ENCODE results near the gene CLCN1. TPM values are rescaled to one million over a fixed set of nuclear protein-coding genes. Genes with fewer than 3 reads are reported as not detected.

CLCN1 gene
- total and polyA plus RNA-seq, 2 of the 4 experiments (the other 2 are of a cell fraction) = not detected

GRCh38 chr7:143354965-143355364 is 39.1 kb downstream of the CLCN1 start:
- Histone ChIP-seq H3K4me2 (ENCODE audit: low read depth, low read length) (no peak overlapping the region), H4K8ac (ENCODE audit: low read depth in 2 of 2, low read length in 2 of 2) (no peak overlapping the region), H3K9me1 (ENCODE audit: insufficient read depth, low read length) (no peaks in the 10 kb centered on the region; the same call in 1 of the 2 replicates), H2AK9ac (replicated peaks; ENCODE audit: low read depth, low read length, poor library complexity) (no peak overlapping the region), H3K27me3 (ENCODE audit: control insufficient read depth, insufficient read depth, low read length) (peaks cover 20% of the 10 kb centered on the region), H3K18ac (ENCODE audit: low read depth, low read length) (no peak overlapping the region), H3K4ac (ENCODE audit: low read depth, low read length) (no peak overlapping the region), H3K4me3 (ENCODE audit: insufficient read depth, low read depth, low read length) (no peak overlapping the region), H3K79me1 (ENCODE audit: low read depth in 1 of 2, low read length in 2 of 2) (no peaks in the 10 kb centered on the region), H3K36me3 (ENCODE audit: control insufficient read depth, insufficient read depth, low read length) (peaks cover 2% of the 10 kb centered on the region; the same call in 1 of the 2 replicates), H4K91ac (ENCODE audit: insufficient read depth, low read depth, low read length) (no peak overlapping the region), H2BK120ac (ENCODE audit: low read depth, low read length) (no peak overlapping the region), H2BK15ac (ENCODE audit: low read depth, low read length) (no peak overlapping the region), H2AK5ac (ENCODE audit: low read depth, low read length) (no peak overlapping the region), H4K20me1 (ENCODE audit: insufficient read depth, low read length) (no peaks in the 10 kb centered on the region), H3K9me3 (ENCODE audit: control insufficient read depth, insufficient read depth, low read length) (no peaks in the 10 kb centered on the region), H2BK20ac (ENCODE audit: low read depth, low read length) (no peak overlapping the region), H4K5ac (ENCODE audit: low read depth, low read length) (no peak overlapping the region), H3K14ac (replicated peaks; ENCODE audit: low read depth, low read length) (no peak overlapping the region), H3K9ac (ENCODE audit: low read depth, low read length) (no peak overlapping the region), H2AFZ (replicated peaks; ENCODE audit: low read length, poor library complexity) (no peak overlapping the region), H3K4me1 (ENCODE audit: control insufficient read depth, insufficient read depth, low read length) (no peaks in the 10 kb centered on the region), H3K27ac (ENCODE audit: insufficient read depth, low read length) (no peak overlapping the region), H2BK5ac (ENCODE audit: low read depth, low read length, poor library complexity, severe bottlenecking) (no peak overlapping the region), H3K56ac (ENCODE audit: extremely low read depth, insufficient read depth, low read length) (no peak overlapping the region), H3K23ac (ENCODE audit: low read depth, low read length) (no peak overlapping the region)
- intact Hi-C loops (cut with micrococcal nuclease) (no loop called here), dilution Hi-C loops (cut with HindIII; ENCODE audit: low sequenced_read_pairs, unreplicated experiment) (no loop called here), in situ Hi-C loops (cut with MboI; ENCODE audit: low sequenced_read_pairs) (no loop called here)
- TF ChIP-seq, protein P1, sequence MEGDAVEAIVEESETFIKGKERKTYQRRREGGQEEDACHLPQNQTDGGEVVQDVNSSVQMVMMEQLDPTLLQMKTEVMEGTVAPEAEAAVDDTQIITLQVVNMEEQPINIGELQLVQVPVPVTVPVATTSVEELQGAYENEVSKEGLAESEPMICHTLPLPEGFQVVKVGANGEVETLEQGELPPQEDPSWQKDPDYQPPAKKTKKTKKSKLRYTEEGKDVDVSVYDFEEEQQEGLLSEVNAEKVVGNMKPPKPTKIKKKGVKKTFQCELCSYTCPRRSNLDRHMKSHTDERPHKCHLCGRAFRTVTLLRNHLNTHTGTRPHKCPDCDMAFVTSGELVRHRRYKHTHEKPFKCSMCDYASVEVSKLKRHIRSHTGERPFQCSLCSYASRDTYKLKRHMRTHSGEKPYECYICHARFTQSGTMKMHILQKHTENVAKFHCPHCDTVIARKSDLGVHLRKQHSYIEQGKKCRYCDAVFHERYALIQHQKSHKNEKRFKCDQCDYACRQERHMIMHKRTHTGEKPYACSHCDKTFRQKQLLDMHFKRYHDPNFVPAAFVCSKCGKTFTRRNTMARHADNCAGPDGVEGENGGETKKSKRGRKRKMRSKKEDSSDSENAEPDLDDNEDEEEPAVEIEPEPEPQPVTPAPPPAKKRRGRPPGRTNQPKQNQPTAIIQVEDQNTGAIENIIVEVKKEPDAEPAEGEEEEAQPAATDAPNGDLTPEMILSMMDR (conservative IDR thresholded peaks at IDR 0.05; ENCODE audit: low read depth, low read length) = no peak
- TF ChIP-seq MAZ (IDR thresholded peaks at IDR 0.05; ENCODE audit: borderline replicate concordance, low read depth, low read length) = no peak
- ATAC-seq (ENCODE audit: low read depth) (no peak), DNase-seq (no peak)
- BruUV-seq (replicated peaks) = no TSS peak
- 57% methylated on average over 1 of the region's 8 CpGs; no CpG with 5 or more reads in 1 of the 2 experiments for WGBS, 2 experiments (ENCODE audit: extremely low coverage in 2 of 2, insufficient read length in 1 of 2)
- ChIA-PET CTCF (no interaction called here), POLR2A (ENCODE audit: unreplicated experiment) (no interaction called here)

Data from IMR-90 (cell line).